NCI-H2227 (cell line): ENCODE data around the gene CDK5R1.

Source experiments
- DNase-seq: peaks from one replicate; lab custom pipeline; 2025; ENCODE audit not compliant: unreplicated experiment; lab: John Stamatoyannopoulos, UW

The CDK5R1 gene

GRCh38 chr17:32470405-32471167, 16.2 kb upstream of the CDK5R1 start:
- no peak for DNase-seq

GRCh38 chr17:32471652-32472051, 15.1 kb upstream of the CDK5R1 start:
- no peak for DNase-seq

- DNase-seq: no peak
These were observed 11.5 kb upstream of the CDK5R1 start for GRCh38 chr17:32475258-32475657.

GRCh38 chr17:32477220-32477619, 9.6 kb upstream of the CDK5R1 start:
- no peak for DNase-seq

DNA sequence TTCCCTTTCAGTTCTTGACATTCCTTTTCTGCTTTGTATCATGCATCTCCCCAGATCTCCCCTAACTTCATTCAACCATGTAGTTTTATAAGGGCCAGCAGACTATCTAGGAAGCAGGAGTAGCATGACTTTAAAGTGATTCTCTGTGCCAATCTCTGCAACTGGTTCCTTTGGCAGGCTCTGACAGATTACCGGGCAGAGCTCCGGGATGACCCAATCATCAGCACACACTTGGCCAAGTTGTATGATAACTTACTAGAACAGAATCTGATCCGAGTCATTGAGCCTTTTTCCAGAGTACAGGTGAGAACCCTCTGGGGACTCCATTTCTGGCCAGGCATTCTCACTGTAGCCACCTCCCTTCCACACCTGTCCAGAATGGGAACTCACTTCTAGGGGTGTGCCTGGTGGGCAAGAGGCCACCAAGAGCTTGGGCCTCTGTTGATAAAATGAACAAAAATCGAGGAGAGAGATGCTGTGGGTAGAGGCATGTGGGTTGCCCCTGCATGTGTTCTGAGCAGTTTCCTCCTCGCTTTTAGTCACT, 7.6 kb upstream of the CDK5R1 start:
- no peak for DNase-seq

- DNase-seq: no peak
These were observed 5.6 kb upstream of the CDK5R1 start for GRCh38 chr17:32481193-32481592.

- no peak for DNase-seq
These were observed 4.0 kb upstream of the CDK5R1 start for GRCh38 chr17:32482568-32483320.

DNA sequence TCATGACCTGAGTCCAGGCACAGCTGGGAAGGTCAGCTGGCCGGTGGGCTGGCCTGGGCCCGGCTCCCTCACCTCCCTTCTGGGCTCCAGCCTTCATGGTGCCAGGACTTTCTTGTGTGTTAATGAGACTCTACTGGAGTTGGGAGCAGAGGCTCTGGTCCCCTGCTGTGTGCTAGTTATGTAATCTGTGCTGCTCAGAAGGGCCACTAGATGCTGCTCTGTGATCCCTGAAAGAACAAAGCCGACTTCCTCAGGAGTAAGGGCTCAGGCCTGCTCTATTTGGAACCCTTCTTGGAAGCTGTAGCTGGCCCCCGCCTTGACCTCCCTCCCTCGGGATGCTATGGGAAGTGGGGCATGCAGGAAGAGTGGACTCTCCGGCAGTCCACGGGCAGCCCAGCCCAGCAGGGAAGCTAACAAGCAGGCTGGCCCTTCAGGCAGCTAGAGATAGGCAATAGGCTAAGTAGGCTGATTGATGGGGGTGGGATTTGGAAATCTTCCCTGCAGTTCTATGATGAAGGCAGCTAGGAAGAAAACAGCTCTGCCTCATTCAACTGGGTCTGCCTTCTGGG, 3.3 kb upstream of the CDK5R1 start:
- DNase-seq: peak; percentile 76

- DNase-seq: no peak
These were observed 2.7 kb upstream of the CDK5R1 start for GRCh38 chr17:32484041-32484461.

DNA sequence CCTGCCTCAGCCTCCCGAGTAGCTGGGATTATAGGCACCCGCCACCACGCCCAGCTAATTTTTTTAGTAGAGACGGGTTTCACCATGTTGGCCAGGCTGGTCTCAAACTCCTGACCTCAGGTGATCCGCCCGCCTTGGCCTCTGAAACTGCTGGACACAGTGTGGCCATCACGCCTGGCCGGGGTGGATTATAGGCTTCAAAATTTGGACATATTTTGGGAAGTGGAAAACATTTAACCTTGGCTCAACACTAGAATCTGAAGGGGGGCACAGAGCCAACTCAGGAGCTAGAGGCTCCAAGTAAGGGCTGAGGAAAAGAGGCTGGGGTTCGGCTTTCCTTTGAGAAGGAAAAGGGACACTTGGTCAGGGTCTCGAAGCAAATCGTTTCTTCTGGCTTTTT, 2.2 kb upstream of the CDK5R1 start:
- DNase-seq: no peak

- no peak for DNase-seq
These were observed 1.3 kb upstream of the CDK5R1 start for GRCh38 chr17:32485261-32486110.

DNA sequence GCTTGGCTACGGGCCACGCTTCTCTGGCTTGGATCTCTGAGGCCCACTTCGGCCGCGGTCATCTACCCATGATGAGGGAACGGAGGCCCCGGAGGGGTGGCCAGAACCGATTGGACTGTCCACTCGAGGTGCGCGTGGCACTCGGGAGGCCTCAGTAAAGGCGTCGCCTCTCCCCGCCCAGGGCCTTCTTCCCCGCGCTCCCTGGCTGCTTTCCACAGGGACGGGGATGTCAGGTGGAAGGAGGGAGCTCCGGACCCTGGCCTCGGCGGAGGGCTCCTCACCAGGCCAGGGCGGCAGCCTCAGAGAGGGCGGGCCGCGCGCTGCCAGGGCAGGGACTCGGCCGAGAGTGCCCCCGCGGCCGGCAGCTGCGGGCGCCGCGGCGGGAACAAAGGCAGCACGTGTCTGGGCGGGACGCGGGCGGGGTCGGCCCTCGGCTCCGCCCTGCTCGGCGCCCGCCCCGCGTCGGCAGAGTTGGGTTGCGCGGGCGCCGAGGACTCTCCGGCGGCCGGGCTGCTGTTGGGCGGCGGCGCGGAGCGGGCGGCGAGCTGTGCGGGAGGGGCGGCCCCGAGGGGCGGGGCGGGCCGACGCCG, 587 bp upstream of the CDK5R1 start:
- DNase-seq: peak; percentile 90

DNA sequence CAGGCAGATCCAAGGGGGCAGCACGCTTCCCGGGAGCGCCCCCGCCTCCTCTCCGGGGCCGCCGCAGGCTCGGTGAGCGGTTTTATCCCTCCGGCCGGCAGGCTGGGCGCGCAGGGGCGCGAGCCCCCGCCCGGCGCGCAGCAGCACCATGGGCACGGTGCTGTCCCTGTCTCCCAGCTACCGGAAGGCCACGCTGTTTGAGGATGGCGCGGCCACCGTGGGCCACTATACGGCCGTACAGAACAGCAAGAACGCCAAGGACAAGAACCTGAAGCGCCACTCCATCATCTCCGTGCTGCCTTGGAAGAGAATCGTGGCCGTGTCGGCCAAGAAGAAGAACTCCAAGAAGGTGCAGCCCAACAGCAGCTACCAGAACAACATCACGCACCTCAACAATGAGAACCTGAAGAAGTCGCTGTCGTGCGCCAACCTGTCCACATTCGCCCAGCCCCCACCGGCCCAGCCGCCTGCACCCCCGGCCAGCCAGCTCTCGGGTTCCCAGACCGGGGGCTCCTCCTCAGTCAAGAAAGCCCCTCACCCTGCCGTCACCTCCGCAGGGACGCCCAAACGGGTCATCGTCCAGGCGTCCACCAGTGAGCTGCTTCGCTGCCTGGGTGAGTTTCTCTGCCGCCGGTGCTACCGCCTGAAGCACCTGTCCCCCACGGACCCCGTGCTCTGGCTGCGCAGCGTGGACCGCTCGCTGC, 832 bp downstream of the CDK5R1 start:
- DNase-seq: peak; percentile 50

DNA sequence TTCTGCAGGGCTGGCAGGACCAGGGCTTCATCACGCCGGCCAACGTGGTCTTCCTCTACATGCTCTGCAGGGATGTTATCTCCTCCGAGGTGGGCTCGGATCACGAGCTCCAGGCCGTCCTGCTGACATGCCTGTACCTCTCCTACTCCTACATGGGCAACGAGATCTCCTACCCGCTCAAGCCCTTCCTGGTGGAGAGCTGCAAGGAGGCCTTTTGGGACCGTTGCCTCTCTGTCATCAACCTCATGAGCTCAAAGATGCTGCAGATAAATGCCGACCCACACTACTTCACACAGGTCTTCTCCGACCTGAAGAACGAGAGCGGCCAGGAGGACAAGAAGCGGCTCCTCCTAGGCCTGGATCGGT, 1.4 kb downstream of the CDK5R1 start:
- peak; percentile 9 for DNase-seq

DNA sequence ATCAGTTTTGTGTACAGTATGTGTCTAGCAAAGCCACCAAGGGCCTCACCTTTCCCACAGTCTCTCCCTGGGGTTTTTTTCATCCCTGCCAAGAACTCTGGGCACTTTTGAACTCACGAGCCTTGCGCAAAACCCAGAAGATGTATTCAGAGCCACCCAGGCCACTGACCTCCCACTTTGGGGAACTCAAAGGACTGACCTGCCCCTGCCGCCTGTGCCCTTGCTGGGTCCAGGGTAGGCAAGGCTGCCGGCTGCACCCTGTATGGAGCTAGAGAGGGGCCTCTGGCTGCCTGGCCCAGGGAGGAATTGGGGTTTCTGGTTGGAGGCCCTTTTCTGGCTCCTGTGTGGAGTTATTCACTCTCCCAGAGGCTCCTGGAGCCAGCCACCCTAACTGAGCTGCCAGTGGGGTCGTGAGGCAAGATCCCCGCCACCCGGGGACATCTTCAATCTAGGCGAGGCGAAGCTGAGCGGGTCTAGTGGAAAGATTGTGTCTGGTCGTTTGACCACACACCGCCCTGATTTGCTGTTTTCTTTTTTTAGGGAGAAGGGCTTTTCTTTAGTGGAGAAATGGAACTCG, 1.9 kb downstream of the CDK5R1 start:
- DNase-seq: no peak

GRCh38 chr17:32489320-32490100, 2.7 kb downstream of the CDK5R1 start:
- DNase-seq: peak; percentile 11

GRCh38 chr17:32490101-32490482, 3.3 kb downstream of the CDK5R1 start:
- DNase-seq: peak; percentile 31

DNA sequence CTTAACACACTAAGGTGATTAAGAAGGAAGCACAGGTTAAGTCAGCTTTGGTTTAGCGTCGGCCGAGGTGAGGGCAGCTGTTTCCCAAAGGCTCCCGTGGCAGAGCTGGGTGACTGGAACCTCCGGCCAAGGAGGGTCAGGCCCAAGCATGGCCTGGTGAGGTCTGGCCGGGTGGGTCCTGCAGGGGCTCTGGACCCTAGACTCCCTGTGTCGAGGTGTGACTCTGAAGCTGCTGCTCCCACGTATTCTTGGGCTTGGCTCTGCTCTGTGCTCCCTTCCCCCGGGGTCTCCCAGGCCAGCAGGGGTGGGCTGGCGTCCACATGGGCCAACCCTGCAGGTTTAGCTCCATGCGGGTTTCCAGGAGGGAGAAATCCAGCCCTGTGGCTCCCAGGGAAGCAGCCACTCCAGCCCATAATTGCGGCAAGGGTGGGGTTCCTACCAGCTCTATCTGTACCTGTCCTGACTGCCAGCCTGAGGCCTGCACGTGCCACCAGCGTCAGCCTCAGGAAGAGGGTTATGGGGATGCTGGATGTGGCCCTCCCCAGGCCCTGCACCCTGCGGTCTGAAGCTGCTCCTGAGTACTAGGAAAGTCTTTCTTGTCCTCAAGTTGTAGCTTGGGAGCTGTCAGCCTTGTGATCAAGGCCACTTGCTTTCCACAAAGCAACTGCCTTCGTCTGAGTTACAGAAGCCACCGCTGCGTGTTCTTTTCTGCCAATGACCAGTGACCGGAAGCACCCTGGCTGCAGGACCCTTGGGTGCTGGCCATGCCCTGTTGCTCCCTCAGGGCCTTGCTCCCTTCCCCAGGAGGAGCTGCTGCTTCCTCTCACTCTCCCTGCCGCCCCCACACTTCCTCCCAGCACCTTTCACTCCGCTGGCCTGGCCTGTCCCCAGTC, 4.8 kb downstream of the CDK5R1 start:
- no peak for DNase-seq
